C4-2B (cell line): Measurements from ENCODE around the gene MYG1.

Experiments used
- CTCF ChIP-seq: fragments of 450-650 bp; conservative IDR thresholded peaks from 2 replicates; pipeline ENCODE4 v1.5.1; 2017; ENCODE audit warnings: mild to moderate bottlenecking
- ZFX ChIP-seq: fragments of 450-650 bp; IDR thresholded peaks from 2 replicates; pipeline ENCODE4 v1.6.1; 2017

GRCh38 chr12:53343969-53344368, 44.5 kb downstream of the MYG1 start:
- no peak for TF ChIP-seq CTCF
- no peak for TF ChIP-seq ZFX
